H4 (cell line): Measurements from ENCODE around the gene ERC2. TPM values are rescaled to one million over a fixed set of nuclear protein-coding genes. Genes with fewer than 3 reads are reported as not detected.
A peak's percentile ranks its signal among the peaks of the same experiment; 100 is the strongest.

Source experiments
- DNase-seq: peaks from one replicate; pipeline ENCODE4 v3.0.0-alpha.2; 2015; ENCODE audit warnings: low spot score
- total RNA-seq: library from RNA; depleted of rRNA; stranded (reverse); fragments of >200 nt; shearing (Covaris generic); gene quantifications from 2 replicates; pipeline ENCODE4 v1.2.3, GENCODE V29; 2014

ERC2 gene
- total RNA-seq, 1 experiment from 2014 or later, result 1.6 TPM

DNA sequence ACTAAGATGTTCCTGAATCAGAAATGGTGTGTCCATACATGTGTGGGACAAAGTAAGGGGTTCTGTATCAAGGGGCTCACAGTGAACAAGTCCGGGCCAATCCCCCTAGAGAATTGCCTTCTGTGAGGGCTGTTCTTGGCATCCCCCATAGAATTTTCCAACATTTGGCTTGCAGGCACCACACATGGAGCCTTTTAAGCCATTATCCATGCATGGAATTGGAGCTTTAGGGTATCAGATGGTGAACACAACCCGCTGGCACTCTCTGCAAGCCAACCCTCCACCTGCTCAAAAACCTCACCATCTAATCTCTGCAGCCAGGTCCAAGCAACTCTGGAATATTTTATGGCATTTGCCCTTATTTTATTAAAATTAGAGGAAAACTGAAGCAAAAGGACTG lies 278.7 kb downstream of the ERC2 start:
- DNase-seq, result no peak

GRCh38 chr3:56188201-56188600 lies 280.1 kb downstream of the ERC2 start:
- no peak for DNase-seq

- no peak for DNase-seq
These were observed 281.2 kb downstream of the ERC2 start for GRCh38 chr3:56187051-56187450.

GRCh38 chr3:56185827-56186226 lies 282.4 kb downstream of the ERC2 start:
- no peak for DNase-seq

GRCh38 chr3:56183529-56183928 lies 284.7 kb downstream of the ERC2 start:
- no peak for DNase-seq

- no peak for DNase-seq
These were observed 287.8 kb downstream of the ERC2 start for GRCh38 chr3:56180433-56180832.

- DNase-seq, result no peak
These were observed 294.7 kb downstream of the ERC2 start for GRCh38 chr3:56173601-56174000.

DNA sequence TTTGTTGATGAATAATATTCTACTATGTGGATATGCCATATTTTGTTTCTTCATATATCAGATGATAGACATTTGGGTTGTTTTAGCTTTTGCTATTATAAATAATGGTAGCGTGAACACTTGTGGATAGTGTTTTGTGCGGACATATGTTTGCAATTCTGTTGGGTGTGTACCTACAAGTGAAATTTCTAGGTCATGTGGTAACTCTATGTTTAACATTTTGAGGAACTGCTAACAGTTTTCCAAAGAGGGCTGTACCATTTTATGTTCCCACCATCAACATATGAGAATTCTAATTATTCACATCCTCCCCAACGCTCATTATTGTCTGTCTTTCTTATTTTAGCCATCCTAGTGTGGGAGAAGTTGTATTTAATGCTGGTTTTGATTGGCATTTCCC lies 303.8 kb downstream of the ERC2 start:
- no peak for DNase-seq

DNA sequence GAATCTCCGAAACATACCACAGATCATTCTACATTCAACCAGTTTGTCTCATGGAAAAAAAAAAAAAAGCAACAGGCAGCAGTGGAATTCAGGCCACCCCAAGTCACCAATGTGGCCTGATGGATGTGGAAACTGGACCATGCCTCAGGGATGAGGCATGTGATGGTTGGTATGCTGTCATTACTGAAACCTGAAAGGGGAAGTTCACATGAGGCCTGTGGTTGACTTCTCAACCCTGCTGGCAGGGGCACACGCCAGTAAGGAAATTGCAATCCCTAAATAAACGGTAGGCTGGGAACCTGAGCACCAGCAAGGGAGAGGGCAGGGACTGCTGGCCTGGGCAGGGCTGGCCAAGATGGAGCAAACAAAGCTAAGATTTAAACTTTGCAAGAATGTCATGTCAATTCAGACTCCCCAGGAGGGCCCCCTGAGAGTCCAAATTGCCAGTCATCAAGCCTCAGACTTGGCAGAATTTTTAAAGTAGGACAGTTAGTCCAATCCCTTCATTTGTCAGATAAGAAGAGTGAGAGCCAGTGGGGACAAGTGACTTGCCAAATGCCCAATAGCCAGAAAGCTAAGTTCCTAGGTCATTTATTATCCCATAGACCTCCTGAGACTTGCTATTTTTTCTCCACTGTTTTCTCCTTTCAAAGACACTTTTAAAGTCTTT lies 310.4 kb downstream of the ERC2 start:
- peak; percentile 51 for DNase-seq

- DNase-seq, result no peak
These were observed 314.0 kb downstream of the ERC2 start for GRCh38 chr3:56154297-56154696.

GRCh38 chr3:56147354-56147753 lies 320.9 kb downstream of the ERC2 start:
- DNase-seq, result no peak

- DNase-seq, result no peak
These were observed 322.9 kb downstream of the ERC2 start for GRCh38 chr3:56145410-56145809.

GRCh38 chr3:56144805-56145204 lies 323.5 kb downstream of the ERC2 start:
- no peak for DNase-seq

DNA sequence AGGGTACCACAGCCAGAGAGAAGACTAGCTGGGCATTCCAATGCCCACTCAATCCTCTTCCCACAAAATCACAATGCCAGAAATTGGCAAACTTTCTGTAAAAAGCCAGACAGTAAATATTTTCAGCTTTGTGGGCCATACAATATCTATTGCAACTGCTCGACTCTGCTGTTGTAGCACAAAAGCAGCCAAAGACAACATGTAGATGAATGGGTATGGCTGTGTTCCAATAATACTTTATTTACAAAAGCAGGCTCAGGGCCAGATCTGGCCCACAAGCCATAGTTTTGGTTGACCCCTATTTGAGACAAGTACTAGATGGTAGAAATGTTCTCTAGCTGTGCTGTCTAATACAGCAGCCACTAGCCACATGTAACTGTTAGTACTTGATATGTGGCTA lies 330.9 kb downstream of the ERC2 start:
- peak; percentile 24 for DNase-seq

DNA sequence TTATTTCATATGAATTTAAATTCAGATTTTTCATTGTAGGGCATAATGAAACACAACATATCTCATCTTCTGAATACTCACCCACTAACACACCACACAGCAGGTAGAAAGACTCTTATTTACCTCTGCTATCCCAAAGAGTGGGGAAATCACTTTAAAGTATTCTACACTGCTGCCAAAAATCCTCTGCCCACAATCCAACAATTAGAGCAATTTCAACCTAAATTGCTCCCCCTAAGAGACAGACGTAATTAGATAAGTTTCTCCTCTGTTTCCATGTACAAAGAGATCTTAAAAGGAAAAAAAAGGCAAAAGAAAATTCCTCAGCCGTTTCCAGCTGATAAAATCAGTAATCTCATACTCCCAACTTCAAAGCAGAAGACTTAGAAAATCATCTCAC lies 331.8 kb downstream of the ERC2 start:
- DNase-seq, result no peak

GRCh38 chr3:56135941-56136340 lies 332.3 kb downstream of the ERC2 start:
- peak; percentile 2 for DNase-seq

- DNase-seq, result peak; percentile 24
These were observed 334.8 kb downstream of the ERC2 start for GRCh38 chr3:56133423-56133822.

- no peak for DNase-seq
These were observed 335.5 kb downstream of the ERC2 start for GRCh38 chr3:56132762-56133161.

GRCh38 chr3:56131974-56132590 lies 336.2 kb downstream of the ERC2 start:
- DNase-seq, result peak; percentile 66

DNA sequence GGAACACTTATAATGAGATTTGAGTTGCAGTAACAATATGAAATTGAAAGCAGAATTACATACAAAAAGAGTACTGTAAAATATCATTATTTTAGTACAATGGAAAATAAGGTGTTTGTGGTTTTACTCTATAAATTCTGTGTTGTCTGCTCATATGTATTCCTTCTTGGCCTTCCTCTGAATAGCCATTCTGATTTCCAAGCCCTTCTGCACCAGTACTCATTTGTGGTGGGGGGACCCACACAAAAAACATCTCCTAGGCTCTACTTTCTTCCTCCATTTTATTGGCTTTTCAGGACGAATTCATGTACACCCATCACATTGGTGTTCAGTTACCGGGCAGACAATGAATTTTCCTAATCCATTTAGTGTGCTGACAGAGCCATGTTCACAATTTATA lies 338.2 kb downstream of the ERC2 start:
- DNase-seq, result no peak

DNA sequence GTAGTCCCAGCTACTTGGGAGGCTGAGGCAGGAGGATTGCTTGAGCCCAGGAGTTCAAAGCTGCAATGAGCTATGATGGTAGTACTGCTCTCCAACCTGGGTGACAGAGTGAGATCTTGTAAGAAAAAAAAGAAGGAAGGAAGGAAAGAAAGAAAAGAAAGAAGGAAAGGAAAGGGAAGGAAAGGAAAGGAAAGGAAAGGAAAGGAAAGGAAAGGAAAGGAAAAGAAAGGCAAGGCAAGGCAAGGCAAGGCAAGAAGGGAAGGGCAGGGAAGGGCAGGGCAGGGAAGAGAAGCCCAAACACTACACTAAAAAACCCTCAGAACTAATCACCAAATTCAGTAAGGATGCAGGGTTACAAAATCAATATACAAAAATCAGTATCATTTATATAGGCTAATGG lies 341.6 kb downstream of the ERC2 start:
- no peak for DNase-seq

DNA sequence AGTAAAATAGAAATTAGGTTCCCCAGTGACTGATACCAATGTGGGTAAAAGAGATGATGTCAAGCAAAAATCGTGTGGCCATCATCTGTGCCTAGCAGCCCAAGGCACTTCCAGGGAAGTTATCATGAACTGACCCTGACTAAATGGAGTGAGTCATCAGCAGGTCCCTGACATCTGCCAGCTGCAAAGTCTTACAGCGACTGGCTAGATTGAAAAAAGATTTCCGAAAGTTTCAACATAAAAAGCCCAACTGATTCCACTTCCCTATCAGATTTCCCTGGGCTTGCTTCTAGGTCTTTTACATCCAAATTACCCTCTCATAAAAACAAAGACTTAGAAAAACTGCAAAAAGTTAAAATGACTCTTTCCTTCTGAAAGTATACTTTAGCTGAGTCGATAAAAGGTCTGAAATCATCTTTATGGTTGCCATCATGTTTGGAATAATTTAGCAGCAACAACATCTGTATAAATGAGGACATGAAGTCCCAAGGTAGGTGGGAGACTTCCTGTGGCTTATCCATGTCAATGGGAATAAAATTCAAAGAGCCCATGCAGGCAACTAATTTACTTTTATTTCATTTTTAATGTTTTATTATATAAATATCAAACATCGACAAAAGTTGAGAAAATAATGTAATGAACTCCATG lies 342.8 kb downstream of the ERC2 start:
- peak; percentile 65 for DNase-seq

GRCh38 chr3:56124546-56124945 lies 343.7 kb downstream of the ERC2 start:
- no peak for DNase-seq
